ENCODE results near the gene ACO1.

ACO1 gene

GRCh38 chr9:32487981-32488380, 103.5 kb downstream of the ACO1 start:
- no peak for DNase-seq (ENCODE audit: low read depth in 2 of 2)

DNA sequence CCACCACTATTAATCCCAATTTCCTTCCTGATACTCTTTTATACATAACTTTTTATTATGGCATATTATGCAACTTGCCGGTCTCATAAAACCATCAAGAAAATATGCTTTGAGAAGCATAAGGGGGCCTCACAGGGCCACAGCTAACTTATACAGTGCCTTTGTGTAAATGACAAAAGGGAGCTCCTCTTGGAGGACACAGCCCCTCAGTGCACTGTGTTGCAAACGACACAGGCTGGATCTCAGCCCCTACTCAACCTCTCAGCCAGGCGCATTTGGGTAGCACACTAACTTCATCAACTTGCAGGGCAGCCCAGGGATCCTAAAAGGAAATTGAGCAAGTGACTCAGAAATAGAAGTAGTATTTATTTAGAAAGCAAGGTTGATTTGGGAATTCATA, 106.2 kb downstream of the ACO1 start:
- DNase-seq (ENCODE audit: low read depth in 2 of 2), result no peak

DNA sequence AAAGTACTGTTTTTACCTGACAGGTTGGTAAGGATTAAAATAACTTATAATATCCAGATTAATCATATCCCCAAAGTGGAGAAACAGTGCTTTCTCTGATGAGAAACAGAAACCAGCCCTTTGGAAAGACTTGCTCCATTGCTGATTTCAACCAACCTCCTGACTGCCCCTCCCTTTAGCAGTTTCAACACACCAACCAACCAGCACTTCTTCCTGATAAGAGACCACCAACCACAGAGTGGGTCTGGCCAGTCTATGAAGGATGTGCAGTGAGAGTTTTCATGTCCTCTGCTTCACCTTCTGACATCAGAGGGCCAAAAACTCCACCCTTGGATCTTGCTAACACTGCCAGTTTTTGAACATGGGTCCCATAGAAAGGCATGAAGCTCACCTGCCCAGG, 113.5 kb downstream of the ACO1 start:
- DNase-seq (ENCODE audit: low read depth in 2 of 2), result no peak

- no peak for DNase-seq (ENCODE audit: low read depth in 2 of 2)
These were observed 116.3 kb downstream of the ACO1 start for GRCh38 chr9:32500768-32501167.

DNA sequence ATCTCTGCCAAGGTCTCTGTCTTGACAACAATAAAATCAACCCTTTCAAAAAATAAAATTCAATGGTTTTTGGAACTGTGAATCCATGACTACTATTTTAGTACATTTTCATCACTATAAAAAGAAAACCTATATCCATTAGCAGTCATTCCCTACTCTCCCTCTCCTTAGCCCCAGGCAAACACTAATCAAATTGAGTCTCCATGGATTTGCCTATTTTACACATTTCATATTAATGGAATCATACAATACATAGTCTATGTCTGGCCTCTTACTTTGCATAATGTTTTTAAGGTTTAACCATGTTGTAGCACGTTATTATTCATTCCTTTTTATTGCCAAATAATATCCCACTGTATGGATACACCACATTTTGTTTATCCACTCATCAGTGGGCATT, 117.4 kb downstream of the ACO1 start:
- no peak for DNase-seq (ENCODE audit: low read depth in 2 of 2)

DNA sequence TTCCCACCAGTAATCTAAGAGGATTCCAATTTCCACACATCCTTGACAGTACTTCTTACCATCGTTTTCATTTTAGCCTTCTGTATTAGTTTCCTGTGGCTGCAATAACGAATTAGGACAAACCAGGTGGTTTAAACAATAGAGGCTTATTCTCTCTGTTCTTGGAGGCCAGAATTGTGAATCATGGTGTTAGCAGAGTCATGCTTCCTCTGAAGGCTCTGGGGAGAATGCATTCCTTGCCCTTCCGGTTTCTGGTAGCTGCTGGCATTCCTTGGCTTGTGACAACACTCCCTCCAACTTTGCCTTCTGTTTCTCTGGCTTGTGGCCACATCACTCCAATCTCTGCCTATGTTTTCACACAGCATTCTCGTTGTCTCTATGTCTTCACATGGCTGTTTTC, 118.0 kb downstream of the ACO1 start:
- DNase-seq (ENCODE audit: low read depth in 2 of 2), result no peak

DNA sequence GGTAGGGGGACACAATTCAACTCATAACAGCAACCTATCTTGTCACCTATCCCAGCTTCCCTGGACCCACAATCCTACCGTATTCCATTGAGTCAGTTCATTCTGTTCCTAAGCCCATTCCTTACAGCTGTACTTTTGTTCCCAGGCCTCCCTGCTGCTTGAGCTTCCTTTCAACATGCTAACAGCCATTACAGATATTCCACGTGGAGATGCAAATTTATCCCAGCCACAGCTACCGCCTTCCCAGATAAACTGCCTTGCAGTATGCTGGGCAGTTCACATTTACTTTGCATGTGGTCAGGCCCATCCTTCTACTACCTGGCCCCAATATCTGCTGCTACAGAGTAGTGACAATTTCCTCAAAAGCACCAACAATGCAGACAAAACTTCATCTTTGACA, 118.6 kb downstream of the ACO1 start:
- DNase-seq (ENCODE audit: low read depth in 2 of 2), result no peak

Data from stimulated activated CD8-positive, alpha-beta memory T cell treated with anti-CD3 and anti-CD28 coated beads, Interleukin-15, amount 100 ng/mL, for 4 hours (primary cell).